Activated CD4-positive, alpha-beta T cell treated with anti-CD3 and anti-CD28 coated beads for 1 hour (primary cell): ENCODE results near the gene ARF1.

Source experiments
- DNase-seq: peaks from one replicate; pipeline ENCODE4 v3.0.0-alpha.2; 2020

Gene ARF1

DNA sequence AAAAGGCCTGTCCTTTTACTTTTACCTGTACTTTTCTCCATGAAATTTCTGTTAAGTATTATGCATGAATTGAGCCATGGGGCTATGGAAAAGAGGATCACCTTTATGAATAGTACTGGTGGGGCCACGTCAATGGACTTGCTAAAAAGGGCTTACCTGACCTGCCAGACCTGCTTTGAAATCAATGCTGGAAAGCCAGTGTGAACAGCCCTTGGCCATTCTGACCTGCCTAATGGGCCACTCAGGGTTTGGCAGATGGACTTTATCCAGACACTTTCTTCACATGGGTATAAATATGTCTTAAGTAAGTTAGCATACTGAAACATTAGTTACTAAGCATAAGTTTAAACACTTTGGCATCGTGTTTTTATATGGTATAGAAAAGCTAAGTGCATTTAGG, 49.3 kb downstream of the ARF1 start:
- no peak for DNase-seq

DNA sequence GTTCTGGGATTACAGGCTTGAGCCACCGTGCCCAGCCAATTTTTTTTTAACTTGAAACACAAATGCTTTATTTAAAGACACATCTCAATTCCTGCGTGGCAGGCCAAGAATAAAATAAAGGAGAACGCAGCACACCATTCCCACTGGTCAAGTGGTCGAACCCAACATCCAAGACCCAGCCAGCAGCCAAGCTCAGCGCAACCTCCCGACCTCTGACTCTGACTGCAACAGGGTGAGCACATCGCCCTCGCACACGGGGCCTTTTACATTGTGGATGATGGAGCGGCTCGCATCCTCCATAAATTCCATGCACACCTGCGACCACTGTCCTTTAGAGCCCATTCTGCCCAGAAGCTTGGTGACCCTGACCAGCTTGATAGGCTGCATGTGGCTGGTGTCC, 52.1 kb downstream of the ARF1 start:
- no peak for DNase-seq

DNA sequence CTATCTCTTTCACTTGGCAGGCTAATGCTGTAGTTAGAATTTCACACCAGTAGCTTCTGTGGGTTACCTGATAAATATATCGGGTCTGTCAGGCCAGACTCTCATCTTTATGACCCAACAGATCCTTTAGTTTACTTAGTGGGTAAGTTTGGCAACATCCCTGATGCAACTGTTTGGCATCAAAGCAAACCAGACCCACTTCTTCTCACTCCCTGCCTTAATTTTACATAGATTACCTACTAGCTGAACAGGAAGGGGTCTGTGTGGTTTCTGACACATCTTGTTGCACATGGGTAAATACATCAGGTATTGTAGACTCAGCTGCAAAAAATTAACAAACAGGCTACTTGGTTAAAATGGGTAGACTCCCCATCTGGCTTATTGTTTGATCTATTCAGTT, 54.4 kb downstream of the ARF1 start:
- no peak for DNase-seq

DNA sequence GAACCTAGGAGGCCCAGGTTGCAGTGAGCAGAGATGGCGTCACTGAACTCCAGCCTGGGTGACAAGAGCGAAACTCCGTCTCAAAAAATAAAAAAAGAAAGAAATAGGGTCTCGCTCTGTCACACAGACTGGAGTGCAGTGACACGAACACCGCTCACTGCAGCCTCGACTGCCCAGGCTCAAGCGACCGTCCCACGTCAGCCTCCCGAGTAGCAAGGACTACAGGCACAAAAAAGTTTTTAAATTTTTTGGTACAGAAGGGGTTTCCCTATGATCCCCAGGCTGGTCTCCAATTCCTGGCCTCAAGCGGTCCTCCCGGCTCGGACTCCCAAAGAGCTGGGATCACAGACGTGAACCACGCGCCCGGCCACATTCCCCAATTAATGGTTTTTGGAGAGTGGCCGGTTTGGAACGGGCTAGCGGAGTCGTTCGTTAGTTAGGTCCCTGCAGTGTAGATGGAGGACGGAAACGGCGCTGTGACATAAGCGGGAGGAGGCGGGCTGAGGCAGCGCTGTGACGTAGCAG, 57.0 kb downstream of the ARF1 start:
- no peak for DNase-seq

DNA sequence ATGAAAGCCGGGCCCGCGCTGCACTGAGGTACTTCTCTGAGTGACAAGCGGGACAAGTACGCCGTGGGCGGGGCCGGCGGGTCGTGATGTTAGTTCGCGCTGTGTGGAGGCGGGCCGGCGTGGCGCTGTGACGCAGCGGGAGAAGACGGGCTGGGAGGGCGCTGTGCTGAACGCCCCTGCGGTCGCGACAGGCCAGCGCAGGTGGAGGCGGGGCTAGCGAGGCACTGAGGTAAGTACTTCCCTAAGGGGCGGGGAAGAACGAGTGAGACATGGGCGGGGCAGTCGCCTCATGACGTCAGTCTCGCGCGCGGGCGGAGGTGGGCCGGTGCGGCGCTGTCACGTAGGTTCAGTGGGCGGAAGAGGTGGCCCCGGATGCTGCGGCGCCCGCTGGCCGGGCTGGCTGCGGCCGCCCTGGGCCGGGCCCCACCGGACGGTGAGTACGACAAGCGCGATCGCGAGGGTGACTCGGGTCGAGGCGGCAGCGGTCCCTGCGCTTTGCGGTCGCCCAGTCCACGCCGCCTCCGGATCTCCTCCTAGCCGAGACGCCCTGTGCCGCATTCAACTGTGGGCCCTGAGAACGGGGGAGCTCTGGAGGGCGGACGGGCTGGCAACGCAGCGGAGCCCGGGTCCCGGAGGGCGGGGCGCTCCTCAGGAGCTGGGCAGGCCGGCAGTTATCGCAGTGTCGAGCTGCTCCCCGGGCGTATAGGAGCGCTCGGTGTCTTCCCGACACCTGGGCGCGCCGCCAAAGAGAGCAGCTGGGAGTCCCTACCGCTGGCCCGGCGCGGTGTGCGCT, 57.6 kb downstream of the ARF1 start, which contains the start of gene GUK1:
Gene GUK1, plus strand, starts transcription at position 349 of the 793 bp plus-strand sequence. Its CDS starts 24 bp downstream, at position 373.
- DNase-seq = peak; percentile 100

DNA sequence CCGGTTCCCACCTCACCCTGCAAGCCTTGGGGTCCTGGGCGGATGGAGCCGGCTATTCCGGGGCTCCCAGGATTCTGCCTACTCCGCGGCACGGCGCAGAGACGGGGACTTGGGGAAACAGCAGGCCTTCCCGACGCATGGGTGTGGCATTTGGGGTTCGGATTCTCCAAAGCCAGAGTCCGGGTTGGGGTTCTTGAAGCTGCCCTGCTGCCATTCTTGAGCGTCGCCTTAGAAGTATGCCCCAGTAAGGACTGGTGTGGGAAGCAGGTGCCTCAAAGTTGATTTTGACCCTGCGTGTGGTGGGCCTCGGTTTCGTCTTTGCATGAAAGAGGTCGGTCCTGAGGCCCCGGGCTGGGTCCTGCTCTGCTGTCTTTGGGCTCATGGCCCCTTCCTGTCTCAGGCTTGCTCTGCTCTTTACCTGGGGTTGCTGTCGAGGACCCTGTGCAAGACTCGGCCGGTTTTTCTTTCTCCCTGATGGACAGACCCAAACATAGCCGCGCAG, 58.3 kb downstream of the ARF1 start:
- DNase-seq = no peak

DNA sequence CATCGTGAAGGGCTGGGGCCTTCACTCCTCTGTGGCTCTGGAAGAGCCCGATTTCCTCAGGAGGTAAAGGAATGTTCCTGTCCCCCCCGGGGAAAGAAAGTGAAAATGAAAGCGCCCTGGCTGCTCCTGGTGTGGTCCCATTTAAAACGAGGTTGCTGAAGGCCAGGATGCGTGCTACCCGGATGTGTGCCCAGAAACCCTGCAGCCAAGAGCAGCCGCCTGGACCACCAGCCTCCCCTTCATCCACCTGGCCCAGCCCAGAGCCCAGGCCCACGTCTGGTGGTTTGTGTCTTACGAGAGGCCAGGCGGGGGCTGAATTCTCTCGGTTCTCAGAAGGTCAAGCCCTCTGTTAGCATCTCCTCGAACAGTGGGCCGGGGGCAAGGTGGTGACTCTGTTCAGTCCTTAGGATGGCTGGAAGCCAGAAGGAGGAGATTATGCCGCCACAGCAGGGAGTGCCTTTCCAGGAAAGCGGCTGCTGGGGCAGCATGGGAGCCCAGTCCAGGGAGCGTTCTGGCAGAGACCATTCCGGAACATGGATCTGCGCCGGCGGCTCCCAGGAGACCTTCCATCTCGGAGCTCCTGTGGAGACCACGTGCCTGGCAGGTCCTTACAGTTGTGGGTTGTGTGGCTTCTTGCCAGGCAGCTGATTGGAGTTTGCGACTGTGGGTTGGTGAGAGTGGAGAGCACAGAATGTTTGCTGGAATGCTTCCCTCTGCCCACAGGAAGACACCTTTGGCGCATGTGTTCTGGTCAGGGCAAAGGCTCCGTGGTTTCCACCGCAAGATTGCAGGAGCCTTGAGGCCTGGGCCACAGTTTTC, 58.9 kb downstream of the ARF1 start:
- no peak for DNase-seq

DNA sequence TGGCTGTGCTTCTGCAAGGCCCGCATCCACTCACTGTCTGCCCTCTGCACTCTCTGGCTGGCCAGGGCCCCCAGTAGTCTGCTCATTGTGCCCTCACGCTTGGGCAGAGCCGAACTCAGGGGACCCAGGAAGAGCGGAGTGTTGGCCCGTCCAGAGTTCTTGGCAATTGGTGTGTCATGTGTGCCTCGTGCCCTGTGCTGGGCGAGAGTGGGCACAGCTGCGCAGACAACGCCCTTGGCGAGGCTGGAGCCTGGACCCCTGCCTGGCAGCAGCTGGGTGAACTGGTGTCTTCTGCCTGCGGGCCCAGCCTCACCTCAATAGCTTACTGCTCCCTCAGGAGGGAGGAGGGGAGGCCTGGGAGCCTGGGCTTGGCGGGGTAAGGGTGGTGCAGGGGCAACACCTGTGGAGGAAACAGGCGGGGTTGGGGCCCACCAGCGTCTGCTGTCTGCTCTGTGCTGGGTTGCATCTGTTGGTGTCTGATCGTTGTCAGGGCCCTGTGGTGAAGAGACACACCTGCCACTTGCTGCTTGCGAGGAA, 59.7 kb downstream of the ARF1 start:
- DNase-seq = no peak

DNA sequence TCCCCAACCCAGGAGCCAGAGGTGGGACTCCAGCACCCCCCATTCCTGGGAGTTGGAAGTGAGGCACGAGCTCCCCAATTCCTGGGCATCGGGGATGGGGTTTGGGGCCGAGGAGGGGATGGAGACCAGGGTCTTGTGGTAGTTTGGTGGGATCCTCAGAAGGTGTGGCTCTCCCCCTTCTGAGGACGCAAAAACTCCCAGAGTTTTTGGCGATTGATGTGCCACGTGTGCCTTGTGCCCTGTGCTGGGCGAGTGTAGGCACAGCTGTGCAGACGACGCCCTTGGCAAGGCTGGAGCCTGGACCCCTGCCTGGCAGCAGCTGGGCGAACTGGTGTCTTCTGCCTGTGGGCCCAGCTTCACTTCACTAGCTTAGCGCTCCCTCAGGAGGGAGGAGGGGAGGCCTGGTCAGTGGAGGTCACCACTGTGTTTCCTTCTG, 60.2 kb downstream of the ARF1 start:
- no peak for DNase-seq

DNA sequence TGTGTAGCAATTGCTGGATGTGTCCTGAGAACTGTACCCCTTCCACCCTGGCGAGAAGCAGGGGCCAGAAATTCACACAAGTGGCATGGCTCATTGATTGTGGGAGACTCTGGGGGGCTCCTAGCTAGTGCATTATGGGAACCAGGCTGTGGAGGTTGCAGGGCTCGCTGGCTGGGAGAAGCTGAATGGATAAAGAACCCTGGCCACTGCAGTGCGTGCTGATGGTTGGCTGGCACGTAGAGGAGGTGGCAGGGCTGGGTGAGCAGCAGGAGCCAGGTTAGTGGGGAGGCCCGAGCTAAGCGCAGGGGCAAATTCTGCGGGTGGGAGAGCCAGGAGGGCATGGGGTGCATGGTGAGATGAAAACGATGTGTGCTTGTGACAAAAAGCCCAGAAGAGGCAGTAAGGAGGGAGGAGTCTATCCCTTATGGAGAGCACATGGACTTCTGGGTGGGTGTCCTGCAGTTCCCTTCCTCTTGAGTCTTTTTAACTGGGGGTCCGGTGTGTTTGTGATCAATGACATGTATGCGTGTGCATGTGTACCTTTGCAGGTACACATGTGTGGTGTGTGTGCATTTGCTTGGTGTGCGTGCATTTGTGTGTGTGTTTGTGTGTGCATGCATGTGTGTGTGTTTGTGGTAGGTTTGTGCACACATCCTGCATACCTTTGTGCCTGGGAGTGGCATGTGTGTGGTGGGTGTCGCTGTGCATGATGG, 61.1 kb downstream of the ARF1 start:
- no peak for DNase-seq

DNA sequence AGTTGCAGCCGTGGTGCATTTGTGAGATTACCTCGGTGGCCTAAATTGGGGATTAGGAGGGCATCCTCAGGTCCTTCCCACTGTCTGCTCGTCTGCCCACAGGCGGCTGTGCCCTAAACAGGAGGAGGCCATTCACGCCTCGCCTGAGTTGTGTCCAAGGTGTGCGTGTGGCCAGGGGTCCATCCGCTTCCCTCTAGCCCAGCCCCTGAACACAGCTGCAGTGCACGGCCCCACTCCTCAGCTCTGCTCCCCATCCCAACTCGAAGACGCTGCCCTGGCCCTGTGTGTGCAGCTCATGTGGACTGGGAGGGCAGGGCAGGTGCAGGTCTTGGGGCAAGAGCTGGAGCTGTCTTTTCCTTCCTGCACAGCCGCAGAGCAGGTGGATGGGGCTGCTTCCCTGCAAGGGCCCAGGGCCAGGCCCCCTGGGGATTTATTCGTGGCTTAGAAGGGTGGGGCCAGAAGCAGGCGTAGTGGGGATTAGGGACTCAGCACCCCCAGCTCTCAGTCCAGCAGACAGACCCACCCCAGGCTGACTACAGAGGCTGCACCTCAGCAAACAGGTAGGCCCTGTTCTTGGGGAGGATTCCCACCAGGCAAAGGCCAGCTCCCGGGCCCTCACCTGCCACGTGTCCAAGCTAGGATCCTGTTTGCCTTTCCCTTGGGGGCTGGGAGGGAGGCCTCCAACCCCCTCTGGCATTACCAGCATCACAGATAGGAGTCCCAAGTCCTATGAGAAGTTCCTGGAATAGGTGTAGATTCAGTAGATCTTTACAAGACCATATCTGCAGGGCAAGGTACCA, 61.9 kb downstream of the ARF1 start:
- no peak for DNase-seq

DNA sequence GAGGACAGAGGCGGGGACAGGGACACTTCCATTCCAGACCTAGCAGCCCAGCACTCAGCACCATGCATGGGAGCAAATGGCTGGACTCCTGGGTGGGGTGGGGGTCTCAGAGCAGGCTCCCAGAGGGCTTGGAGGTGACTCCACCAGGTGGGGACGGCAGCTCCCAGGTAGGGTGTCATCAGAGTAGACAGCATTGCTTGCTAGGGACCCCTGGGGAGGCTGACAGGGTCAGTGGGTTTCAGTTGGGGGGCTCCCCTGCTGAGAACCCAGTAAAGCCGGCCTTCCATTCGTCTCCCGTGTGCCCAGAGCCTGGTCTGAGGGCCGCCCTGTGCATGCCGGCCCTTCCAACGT, 62.5 kb downstream of the ARF1 start:
- no peak for DNase-seq

DNA sequence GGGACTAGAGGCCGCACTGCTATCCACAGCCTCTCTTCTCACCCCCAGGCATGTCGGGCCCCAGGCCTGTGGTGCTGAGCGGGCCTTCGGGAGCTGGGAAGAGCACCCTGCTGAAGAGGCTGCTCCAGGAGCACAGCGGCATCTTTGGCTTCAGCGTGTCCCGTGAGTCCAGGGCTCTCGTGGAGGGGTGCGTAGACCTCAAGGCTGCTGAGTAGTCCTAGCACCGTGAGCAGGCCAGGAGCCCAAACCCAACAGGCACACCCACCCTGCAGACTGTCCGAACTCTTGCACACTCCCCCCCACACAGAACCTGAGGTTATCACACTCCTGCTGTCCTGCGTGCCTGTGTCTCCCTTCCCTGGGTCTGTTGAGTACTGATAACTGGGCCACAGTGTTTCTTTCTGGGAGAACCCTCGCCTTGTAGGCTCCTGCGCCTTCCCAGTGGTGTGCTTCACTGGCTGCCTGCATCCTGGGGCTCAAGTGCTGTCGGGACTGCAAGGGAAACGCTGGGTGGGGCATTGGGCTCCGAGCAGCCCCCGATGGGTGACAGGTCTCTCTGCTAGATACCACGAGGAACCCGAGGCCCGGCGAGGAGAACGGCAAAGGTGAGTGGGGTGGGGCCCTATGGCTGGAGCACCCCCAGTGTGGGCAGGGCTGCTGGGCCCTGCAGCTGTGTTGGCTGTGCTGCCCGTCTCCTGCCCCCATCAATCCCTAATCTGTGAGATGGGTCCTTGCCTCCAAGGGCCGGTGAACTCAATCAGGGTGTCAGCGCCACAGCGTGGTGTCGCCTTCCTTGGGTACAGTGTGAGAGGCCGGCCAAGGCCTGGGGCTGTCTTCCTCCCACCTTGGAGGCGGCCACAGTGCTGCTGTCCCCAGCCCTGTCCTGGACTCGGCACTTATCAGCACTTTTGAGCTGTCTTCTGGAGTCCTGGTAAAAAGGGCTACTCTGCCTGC, 63.2 kb downstream of the ARF1 start:
- no peak for DNase-seq

DNA sequence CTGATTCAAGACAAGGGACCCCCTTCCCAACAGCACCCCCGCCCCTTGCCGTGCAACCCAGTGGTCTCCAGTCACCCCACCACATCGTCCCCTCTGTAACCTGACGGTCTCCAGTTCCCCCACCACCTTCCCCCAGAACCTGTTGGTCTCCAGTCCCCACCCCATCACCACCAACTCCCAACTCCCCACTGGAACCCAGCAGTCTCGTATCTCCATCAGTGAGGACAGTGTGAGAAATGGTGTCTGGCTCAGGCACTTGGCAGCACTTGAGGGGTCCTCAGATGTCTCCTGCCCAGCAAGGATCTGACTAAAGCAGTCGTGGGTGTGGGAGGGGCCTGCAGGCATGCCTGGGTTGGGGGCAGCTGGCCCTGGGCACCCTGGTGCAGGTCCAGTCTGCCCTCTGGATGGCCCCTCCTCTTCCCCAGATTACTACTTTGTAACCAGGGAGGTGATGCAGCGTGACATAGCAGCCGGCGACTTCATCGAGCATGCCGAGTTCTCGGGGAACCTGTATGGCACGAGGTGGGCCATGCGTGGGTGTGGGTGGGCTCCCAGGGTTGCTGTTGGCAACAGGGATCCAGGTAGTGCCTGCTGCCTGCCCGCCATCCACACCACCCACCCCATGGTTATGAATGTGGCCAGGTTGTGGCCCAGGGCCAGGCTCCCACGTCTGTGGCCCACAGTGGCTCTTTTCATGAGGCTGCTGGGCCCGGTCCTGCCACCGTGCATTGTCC, 64.1 kb downstream of the ARF1 start:
- no peak for DNase-seq

DNA sequence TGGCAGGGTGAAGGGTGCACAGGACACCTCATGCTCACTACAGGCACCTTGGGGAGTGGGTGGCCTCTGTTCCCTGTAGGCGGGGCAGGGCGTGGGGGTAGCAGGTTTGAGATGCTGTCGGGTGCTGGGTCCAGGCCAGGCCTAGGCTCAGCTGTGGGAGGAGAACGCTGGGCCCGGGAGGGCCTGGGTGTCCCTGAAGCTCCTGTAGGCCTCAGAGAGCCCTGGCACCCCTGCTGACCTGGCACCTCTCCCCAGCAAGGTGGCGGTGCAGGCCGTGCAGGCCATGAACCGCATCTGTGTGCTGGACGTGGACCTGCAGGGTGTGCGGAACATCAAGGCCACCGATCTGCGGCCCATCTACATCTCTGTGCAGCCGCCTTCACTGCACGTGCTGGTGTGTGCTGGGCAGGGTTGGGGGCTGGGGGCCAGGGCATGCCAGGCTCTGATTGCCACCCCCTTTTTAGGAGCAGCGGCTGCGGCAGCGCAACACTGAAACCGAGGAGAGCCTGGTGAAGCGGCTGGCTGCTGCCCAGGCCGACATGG, 64.7 kb downstream of the ARF1 start:
- DNase-seq = no peak

DNA sequence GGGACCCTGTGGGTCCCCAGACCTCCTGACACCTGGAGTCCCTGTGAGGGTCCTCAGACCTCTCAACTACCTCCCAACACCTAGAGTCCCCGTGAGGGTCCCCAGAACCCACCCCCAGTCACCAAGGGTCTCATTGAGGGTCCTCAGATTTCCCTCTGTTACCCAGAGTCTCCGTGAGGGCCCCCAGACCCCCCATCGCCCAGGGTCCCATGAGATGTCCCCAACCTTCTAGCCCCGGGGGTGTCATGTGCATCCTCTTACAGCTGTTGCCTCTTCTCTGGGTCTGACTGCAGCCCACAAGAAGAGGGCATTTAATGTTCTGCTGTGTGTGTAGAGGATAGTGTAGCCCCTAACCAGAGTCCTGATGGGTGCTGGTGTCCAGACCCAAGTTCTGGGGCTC, 65.3 kb downstream of the ARF1 start:
- no peak for DNase-seq

DNA sequence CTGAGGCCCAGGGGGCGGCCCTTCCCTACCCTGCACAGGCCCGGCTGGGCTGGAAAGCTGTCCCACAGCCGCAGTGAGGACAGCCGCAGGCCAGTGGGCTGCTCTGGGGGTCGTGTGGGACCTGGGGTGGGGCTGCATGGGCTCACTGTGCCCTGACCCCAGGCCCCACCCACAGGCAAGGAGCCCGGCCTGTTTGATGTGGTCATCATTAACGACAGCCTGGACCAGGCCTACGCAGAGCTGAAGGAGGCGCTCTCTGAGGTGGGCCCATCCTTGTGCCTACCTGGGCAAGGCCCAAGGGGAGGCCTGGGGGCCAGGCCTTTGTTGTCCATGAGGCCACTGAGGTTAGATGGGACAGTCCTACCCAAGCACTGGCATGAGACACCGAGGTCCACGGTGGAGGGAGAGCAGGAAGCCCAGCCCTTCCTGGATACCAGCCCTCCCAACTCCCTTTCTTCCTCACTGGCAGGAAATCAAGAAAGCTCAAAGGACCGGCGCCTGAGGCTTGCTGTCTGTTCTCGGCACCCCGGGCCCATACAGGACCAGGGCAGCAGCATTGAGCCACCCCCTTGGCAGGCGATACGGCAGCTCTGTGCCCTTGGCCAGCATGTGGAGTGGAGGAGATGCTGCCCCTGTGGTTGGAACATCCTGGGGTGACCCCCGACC, 65.8 kb downstream of the ARF1 start:
- no peak for DNase-seq
